NK-92 (cell line): Measurements from ENCODE around the gene DRG2.

Experiments used
- DNase-seq: peaks from one replicate; lab custom pipeline; 2025; ENCODE audit not compliant: unreplicated experiment; lab: John Stamatoyannopoulos, UW

Gene DRG2

GRCh38 chr17:18074566-18075272 is 13.0 kb upstream of the DRG2 start:
- DNase-seq = no peak

- no peak for DNase-seq
Measured at GRCh38 chr17:18076936-18077335, 10.8 kb upstream of the DRG2 start.

GRCh38 chr17:18079543-18079942 is 8.2 kb upstream of the DRG2 start:
- DNase-seq = no peak

- no peak for DNase-seq
Measured at GRCh38 chr17:18084256-18084655, 3.5 kb upstream of the DRG2 start.

- no peak for DNase-seq
Measured at GRCh38 chr17:18089613-18090012, 1.9 kb downstream of the DRG2 start.

- no peak for DNase-seq
Measured at GRCh38 chr17:18093616-18094408, 6.1 kb downstream of the DRG2 start.

- DNase-seq = no peak
Measured at GRCh38 chr17:18094409-18094807, 6.7 kb downstream of the DRG2 start.

- no peak for DNase-seq
Measured at GRCh38 chr17:18099516-18099915, 11.8 kb downstream of the DRG2 start.

GRCh38 chr17:18100616-18101015 is 12.9 kb downstream of the DRG2 start:
- no peak for DNase-seq

GRCh38 chr17:18101828-18102227 is 14.1 kb downstream of the DRG2 start:
- DNase-seq = no peak

GRCh38 chr17:18102640-18103039 is 14.9 kb downstream of the DRG2 start:
- no peak for DNase-seq

- DNase-seq = no peak
Measured at GRCh38 chr17:18105027-18105426, 17.3 kb downstream of the DRG2 start.

GRCh38 chr17:18105595-18105994 is 17.8 kb downstream of the DRG2 start:
- DNase-seq = no peak

- no peak for DNase-seq
Measured at GRCh38 chr17:18106211-18106610, 18.5 kb downstream of the DRG2 start.

GRCh38 chr17:18107061-18107790 is 19.5 kb downstream of the DRG2 start:
- no peak for DNase-seq

GRCh38 chr17:18107971-18108370 is 20.2 kb downstream of the DRG2 start:
- no peak for DNase-seq

GRCh38 chr17:18108401-18109312 is 20.9 kb downstream of the DRG2 start, which contains the start of gene MYO15A:
TSS of gene MYO15A (plus strand) at chr17:18108756. CDS start at chr17:18118801, 10,045 bp downstream.
- no peak for DNase-seq

GRCh38 chr17:18109935-18110485 is 22.3 kb downstream of the DRG2 start:
- no peak for DNase-seq

- DNase-seq = no peak
Measured at GRCh38 chr17:18110636-18111145, 22.9 kb downstream of the DRG2 start.

- no peak for DNase-seq
Measured at GRCh38 chr17:18111330-18111971, 23.7 kb downstream of the DRG2 start.
